Fibroblast of lung (primary cell): ENCODE results near the gene KCNIP4. TPM values are rescaled to one million over a fixed set of nuclear protein-coding genes. Genes with fewer than 3 reads are reported as not detected.

Experiments used
- DNase-seq, 2 donors: peaks; one replicate each; pipeline versions ENCODE4 v3.0.0 to v3.0.0-alpha.2; 2010; ENCODE audit warnings: low read depth in 2 of 2
- H2AFZ ChIP-seq: 2 replicates; pipeline ENCODE4 v1.5.1; 2012; ENCODE audit warnings: low read length, control low read depth, inconsistent platforms
- H3K27ac ChIP-seq: 2 replicates; pipeline ENCODE4 v1.5.1; 2011; ENCODE audit warnings: low read length, control low read depth; ENCODE audit not compliant: insufficient read depth
- H3K27me3 ChIP-seq: 2 replicates; pipeline ENCODE4 v1.5.1; 2011; ENCODE audit warnings: mild to moderate bottlenecking, low read length; ENCODE audit not compliant: control insufficient read depth, insufficient read depth
- H3K36me3 ChIP-seq: 2 replicates; pipeline ENCODE4 v1.5.1; 2011; ENCODE audit warnings: low read length; ENCODE audit not compliant: control insufficient read depth, insufficient read depth
- H3K4me1 ChIP-seq: 2 replicates; pipeline ENCODE4 v1.5.1; 2011; ENCODE audit warnings: low read length; ENCODE audit not compliant: control insufficient read depth, insufficient read depth; ENCODE audit errors: extremely low read depth
- H3K4me2 ChIP-seq: 2 replicates; pipeline ENCODE4 v1.5.1; 2011; ENCODE audit warnings: low read length, control low read depth; ENCODE audit not compliant: insufficient read depth; ENCODE audit errors: extremely low read depth
- H3K4me3 ChIP-seq, 4 experiments: fragments of 200-600 bp in 1 of 4; sonication (generic) in 1 of 4; replicated peaks in 1 of 4; 2 replicates each; pipeline ENCODE4 v1.5.1; 2011 to 2016; ENCODE audit warnings: low read length in 4 of 4, low read depth in 3 of 4, mild to moderate bottlenecking in 3 of 4, control low read depth in 2 of 4, inconsistent platforms in 1 of 4, mixed read lengths in 1 of 4; ENCODE audit not compliant: insufficient read depth in 1 of 4; ENCODE audit errors: control extremely low read depth in 1 of 4
- H3K79me2 ChIP-seq: 2 replicates; pipeline ENCODE4 v1.5.1; 2012; ENCODE audit warnings: mild to moderate bottlenecking, low read length, inconsistent platforms; ENCODE audit not compliant: control insufficient read depth, insufficient read depth
- H3K9ac ChIP-seq: 2 replicates; pipeline ENCODE4 v1.5.1; 2011; ENCODE audit warnings: mild to moderate bottlenecking, low read length, control low read depth; ENCODE audit not compliant: insufficient read depth
- H3K9me3 ChIP-seq: 2 replicates; pipeline ENCODE4 v1.5.1; 2012; ENCODE audit warnings: low read depth, low read length; ENCODE audit not compliant: control insufficient read depth, insufficient read depth
- H4K20me1 ChIP-seq: 2 replicates; pipeline ENCODE4 v1.5.1; 2011; ENCODE audit warnings: low read length; ENCODE audit not compliant: control insufficient read depth, insufficient read depth; ENCODE audit errors: extremely low read depth
- EZH2 ChIP-seq: IDR thresholded peaks from 2 replicates; pipeline ENCODE4 v1.5.1; 2012; ENCODE audit warnings: low read length, control low read depth, mild to moderate bottlenecking; ENCODE audit errors: missing control alignments
- polyA plus RNA-seq, 2 donors: library from polyadenylated mRNA; depleted of rRNA in 1 of 2; stranded (reverse) in 1 of 2; unstranded in 1 of 2; fragments of >200 nt; gene quantifications; 2 replicates each; pipeline ENCODE4 v1.2.1, GENCODE V29; 2011 to 2012; ENCODE audit warnings: missing spikeins in 1 of 2
- total RNA-seq: library from RNA; depleted of rRNA; stranded (reverse); fragments of >200 nt; gene quantifications from 2 replicates; pipeline ENCODE4 v1.2.1, GENCODE V29; 2014
- TF ChIP-seq, protein P1 (sequence below), 2 donors: IDR thresholded peaks in 1 of 2; conservative IDR thresholded peaks in 1 of 2; 1 replicate in 1 of 2; 2 replicates in 1 of 2; pipeline ENCODE4 v1.5.1; 2011 to 2012; ENCODE audit warnings: low read length in 2 of 2, control low read depth in 1 of 2, inconsistent platforms in 1 of 2, low read depth in 1 of 2, mild to moderate bottlenecking in 1 of 2

Gene KCNIP4
- total and polyA plus RNA-seq, 2 donors (not counting 1 experiment from before 2014, with no cell fraction given): not detected

DNA sequence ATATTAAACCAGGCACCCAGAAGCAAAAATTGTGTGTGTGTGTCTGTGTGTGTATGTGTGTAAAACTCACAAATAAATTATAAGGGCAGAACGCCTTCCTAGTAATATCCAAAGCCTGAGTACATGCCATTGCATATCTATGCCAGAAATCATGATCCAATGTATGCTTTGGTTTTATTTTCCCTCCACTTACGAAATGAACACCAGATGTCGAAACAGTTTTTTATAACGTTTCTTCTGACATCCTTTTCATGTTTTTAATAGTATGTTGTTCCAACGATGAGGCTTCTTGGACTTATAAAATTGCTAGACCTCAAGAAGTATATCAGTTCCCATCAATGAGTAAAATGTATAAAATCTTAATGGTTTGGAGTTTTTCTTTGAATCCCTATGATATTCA is 55.4 kb downstream of the KCNIP4 start:
- H3K27ac ChIP-seq: no peak overlapping the region
- peak in 1 of 2 donors; percentile 42 for DNase-seq
- no peaks in the 10 kb centered on the region for H3K27me3 ChIP-seq
- TF ChIP-seq EZH2: no peak
- TF ChIP-seq, protein P1, sequence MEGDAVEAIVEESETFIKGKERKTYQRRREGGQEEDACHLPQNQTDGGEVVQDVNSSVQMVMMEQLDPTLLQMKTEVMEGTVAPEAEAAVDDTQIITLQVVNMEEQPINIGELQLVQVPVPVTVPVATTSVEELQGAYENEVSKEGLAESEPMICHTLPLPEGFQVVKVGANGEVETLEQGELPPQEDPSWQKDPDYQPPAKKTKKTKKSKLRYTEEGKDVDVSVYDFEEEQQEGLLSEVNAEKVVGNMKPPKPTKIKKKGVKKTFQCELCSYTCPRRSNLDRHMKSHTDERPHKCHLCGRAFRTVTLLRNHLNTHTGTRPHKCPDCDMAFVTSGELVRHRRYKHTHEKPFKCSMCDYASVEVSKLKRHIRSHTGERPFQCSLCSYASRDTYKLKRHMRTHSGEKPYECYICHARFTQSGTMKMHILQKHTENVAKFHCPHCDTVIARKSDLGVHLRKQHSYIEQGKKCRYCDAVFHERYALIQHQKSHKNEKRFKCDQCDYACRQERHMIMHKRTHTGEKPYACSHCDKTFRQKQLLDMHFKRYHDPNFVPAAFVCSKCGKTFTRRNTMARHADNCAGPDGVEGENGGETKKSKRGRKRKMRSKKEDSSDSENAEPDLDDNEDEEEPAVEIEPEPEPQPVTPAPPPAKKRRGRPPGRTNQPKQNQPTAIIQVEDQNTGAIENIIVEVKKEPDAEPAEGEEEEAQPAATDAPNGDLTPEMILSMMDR (conservative IDR thresholded peaks at IDR 0.05 in 1 of 2, IDR thresholded peaks at IDR 0.05 in 1 of 2; ENCODE audit: low read depth in 1 of 2, low read length in 2 of 2): no peak
- no peak overlapping the region for H2AFZ ChIP-seq
- H3K4me3 ChIP-seq: no peak overlapping the region
- H3K79me2 ChIP-seq: no peaks in the 10 kb centered on the region
- H4K20me1 ChIP-seq: no peaks in the 10 kb centered on the region
- no peak overlapping the region for H3K9ac ChIP-seq
- H3K4me1 ChIP-seq: no peaks in the 10 kb centered on the region
- H3K36me3 ChIP-seq: no peaks in the 10 kb centered on the region
- no peak overlapping the region for H3K4me2 ChIP-seq
- H3K9me3 ChIP-seq: no peaks in the 10 kb centered on the region

DNA sequence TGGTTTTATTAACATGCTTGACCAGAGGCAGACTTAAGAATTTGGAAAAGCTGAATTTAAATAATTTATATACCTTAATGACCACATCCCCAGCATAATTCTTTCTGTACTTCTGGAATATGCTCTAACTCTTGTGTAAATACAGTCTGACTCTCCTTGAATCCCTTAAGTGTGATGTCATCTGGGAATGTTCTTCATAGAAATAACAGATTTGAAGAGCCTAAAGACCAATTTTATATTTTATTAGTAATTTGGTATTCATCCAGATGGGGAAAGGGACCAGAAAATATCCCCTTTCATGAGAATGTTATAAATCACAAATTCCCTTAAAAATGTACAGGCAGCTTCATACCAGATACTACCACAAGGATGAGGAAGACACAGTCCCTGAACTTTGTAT is 58.3 kb downstream of the KCNIP4 start:
- H3K79me2 ChIP-seq: no peaks in the 10 kb centered on the region
- no peaks in the 10 kb centered on the region for H3K27me3 ChIP-seq
- no peak overlapping the region for H3K4me2 ChIP-seq
- no peaks in the 10 kb centered on the region for H3K4me1 ChIP-seq
- DNase-seq: peak in 1 of 2 donors; percentile 36
- TF ChIP-seq EZH2: no peak
- TF ChIP-seq, protein P1 (conservative IDR thresholded peaks at IDR 0.05 in 1 of 2, IDR thresholded peaks at IDR 0.05 in 1 of 2; ENCODE audit: low read depth in 1 of 2, low read length in 2 of 2): no peak
- H3K4me3 ChIP-seq: no peak overlapping the region
- H3K27ac ChIP-seq: no peak overlapping the region
- H3K36me3 ChIP-seq: no peaks in the 10 kb centered on the region
- H4K20me1 ChIP-seq: no peaks in the 10 kb centered on the region
- no peak overlapping the region for H2AFZ ChIP-seq
- no peak overlapping the region for H3K9ac ChIP-seq
- no peaks in the 10 kb centered on the region for H3K9me3 ChIP-seq

DNA sequence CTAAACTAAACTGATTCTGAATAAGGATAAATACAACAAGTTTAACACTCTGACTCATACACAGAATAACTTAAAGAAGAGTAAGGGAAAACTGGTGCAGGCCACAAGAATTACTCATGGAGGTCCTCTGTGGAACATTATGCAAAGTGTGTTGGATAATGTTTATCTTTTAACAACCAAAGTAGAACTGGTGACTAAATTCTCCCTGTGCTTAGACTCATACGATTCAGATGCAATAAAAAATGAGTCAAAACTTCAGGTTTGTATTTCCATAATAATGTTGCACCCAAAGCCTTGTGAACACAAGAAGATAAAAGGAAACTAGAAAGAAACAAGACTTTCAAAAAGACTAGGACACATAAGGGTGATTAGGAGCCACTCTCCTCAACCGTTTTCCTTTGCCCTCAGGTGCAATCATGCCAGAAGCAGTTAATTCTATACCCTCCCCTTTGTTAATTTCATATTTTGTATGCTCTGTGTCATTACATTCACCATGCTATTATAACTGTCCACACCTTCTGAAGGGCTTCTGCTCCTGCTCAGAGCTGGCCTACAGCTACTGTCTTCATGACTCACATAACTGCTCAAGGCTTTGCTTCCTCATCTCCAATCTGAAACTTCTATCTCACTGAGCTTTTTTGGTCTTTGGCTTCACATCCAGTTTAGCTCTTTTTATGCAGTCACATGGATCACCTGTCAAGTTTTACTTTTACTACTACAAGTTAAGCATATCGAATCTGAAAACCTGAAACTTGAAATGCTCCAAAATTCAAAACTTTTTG is 60.2 kb downstream of the KCNIP4 start:
- peak overlapping the region; percentile 20 for H3K4me2 ChIP-seq
- no peak overlapping the region for H3K4me3 ChIP-seq
- DNase-seq: peak; percentile 93 to 96

More for the DNA sequence above, 60.2 kb downstream of the KCNIP4 start:
- Histone ChIP-seq H3K79me2 (no peaks in the 10 kb centered on the region), H3K36me3 (no peaks in the 10 kb centered on the region), H2AFZ (no peak overlapping the region), H3K27me3 (no peaks in the 10 kb centered on the region), H4K20me1 (no peaks in the 10 kb centered on the region), H3K4me1 (no peaks in the 10 kb centered on the region), H3K27ac (peak overlapping the region; percentile 26), H3K9me3 (no peaks in the 10 kb centered on the region), H3K9ac (no peak overlapping the region)
- TF ChIP-seq, protein P1 (conservative IDR thresholded peaks at IDR 0.05 in 1 of 2, IDR thresholded peaks at IDR 0.05 in 1 of 2; ENCODE audit: low read depth in 1 of 2, low read length in 2 of 2): no peak
- TF ChIP-seq EZH2: no peak
